Cardiac muscle cell (in vitro differentiated cells and primary cell): Measurements from ENCODE around the gene TSEN2. TPM values are rescaled to one million over a fixed set of nuclear protein-coding genes. Genes with fewer than 3 reads are reported as not detected.

Experiments
- DNase-seq, 2 donors: peaks; one replicate each; pipeline versions ENCODE4 v3.0.0 to v3.0.0-alpha.2; 2010 to 2017; ENCODE audit warnings: low read depth in 1 of 2, low spot score in 1 of 2
- H3K27ac ChIP-seq: fragments of 200-600 bp; sonication (generic); 2 replicates; pipeline ENCODE4 v1.5.1; 2016
- H3K27me3 ChIP-seq: fragments of 200-600 bp; sonication (generic); 2 replicates; pipeline ENCODE4 v1.6.0; 2016; ENCODE audit warnings: control low read depth
- H3K36me3 ChIP-seq: fragments of 200-600 bp; sonication (generic); 2 replicates; pipeline ENCODE4 v1.5.1; 2016; ENCODE audit warnings: control low read depth
- H3K4me1 ChIP-seq: fragments of 200-600 bp; sonication (generic); 2 replicates; pipeline ENCODE4 v1.8.1; 2017; ENCODE audit warnings: low read depth, mild to moderate bottlenecking, mixed run types
- H3K4me3 ChIP-seq: fragments of 200-600 bp; sonication (generic); 2 replicates; pipeline ENCODE4 v1.5.1; 2016; ENCODE audit warnings: mild to moderate bottlenecking
- H3K9me3 ChIP-seq: fragments of 200-600 bp; sonication (generic); 2 replicates; pipeline ENCODE4 v1.5.1; 2017; ENCODE audit warnings: low read depth, mild to moderate bottlenecking, control low read depth
- polyA plus RNA-seq: library from polyadenylated mRNA; unstranded; fragments of >200 nt; fragmentation: Nextera tagmentation; extraction: Ambion mirVana; gene quantifications from 2 replicates; pipeline ENCODE4 v1.2.1, GENCODE V29; 2016
- total RNA-seq: library from RNA; depleted of rRNA; stranded (reverse); fragments of >200 nt; gene quantifications from 2 replicates; pipeline ENCODE4 v1.2.3, GENCODE V29; 2016
- TF ChIP-seq, protein P1 (sequence below): IDR thresholded peaks from 2 replicates; pipeline ENCODE4 v1.5.1; 2012; ENCODE audit warnings: low read depth, mild to moderate bottlenecking, low read length

The TSEN2 gene
- total and polyA plus RNA-seq, 2 experiments from 2014 or later, result 24.4 to 25.7 TPM

DNA sequence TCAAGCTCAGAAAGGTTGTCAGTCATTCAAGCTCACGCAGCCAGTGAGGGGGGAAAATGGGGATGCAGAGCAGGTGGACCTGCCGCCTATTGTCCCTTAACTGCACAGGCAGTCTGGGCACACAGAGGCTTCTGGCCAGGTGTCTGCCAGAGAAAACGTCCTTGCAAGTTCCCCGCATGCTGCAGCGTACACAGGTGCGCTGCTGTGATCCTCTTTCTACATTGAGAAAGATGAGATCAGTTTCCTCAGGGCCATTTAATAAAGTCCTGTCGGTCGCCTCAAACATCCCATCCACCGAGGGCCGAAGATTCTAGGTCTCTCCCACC, 445 bp upstream of the TSEN2 start:
- TF ChIP-seq, protein P1, sequence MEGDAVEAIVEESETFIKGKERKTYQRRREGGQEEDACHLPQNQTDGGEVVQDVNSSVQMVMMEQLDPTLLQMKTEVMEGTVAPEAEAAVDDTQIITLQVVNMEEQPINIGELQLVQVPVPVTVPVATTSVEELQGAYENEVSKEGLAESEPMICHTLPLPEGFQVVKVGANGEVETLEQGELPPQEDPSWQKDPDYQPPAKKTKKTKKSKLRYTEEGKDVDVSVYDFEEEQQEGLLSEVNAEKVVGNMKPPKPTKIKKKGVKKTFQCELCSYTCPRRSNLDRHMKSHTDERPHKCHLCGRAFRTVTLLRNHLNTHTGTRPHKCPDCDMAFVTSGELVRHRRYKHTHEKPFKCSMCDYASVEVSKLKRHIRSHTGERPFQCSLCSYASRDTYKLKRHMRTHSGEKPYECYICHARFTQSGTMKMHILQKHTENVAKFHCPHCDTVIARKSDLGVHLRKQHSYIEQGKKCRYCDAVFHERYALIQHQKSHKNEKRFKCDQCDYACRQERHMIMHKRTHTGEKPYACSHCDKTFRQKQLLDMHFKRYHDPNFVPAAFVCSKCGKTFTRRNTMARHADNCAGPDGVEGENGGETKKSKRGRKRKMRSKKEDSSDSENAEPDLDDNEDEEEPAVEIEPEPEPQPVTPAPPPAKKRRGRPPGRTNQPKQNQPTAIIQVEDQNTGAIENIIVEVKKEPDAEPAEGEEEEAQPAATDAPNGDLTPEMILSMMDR, result no peak
- Histone ChIP-seq H3K4me3 (peak overlapping the region; percentile 59), H3K27me3 (no peaks in the 10 kb centered on the region), H3K27ac (peak overlapping the region; percentile 52), H3K4me1 (peaks cover 15% of the 10 kb centered on the region), H3K36me3 (no peaks in the 10 kb centered on the region), H3K9me3 (no peaks in the 10 kb centered on the region)
- no peak for DNase-seq

DNA sequence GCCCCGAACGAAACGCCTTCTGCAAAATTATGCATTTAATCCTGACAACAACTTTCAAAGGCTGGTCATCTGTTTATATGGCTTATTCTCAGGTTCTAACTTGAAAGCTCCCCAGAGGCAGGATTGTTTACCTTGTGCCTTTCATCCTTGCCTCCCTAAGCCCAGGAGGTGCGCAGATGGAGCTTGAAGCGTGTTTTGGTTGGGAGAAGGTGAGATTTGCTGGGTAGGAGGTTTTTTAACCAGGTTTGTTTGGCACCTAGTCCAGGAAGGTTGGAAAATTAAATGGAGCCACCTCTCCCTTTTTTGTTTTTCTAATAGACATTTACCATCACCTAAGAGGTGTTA, 675 bp downstream of the TSEN2 start:
- Histone ChIP-seq H3K9me3 (no peaks in the 10 kb centered on the region), H3K4me3 (peak overlapping the region; percentile 59), H3K4me1 (peaks cover 15% of the 10 kb centered on the region), H3K27me3 (no peaks in the 10 kb centered on the region), H3K36me3 (no peaks in the 10 kb centered on the region), H3K27ac (peak overlapping the region; percentile 86)
- DNase-seq, result no peak
- TF ChIP-seq, protein P1, result no peak

DNA sequence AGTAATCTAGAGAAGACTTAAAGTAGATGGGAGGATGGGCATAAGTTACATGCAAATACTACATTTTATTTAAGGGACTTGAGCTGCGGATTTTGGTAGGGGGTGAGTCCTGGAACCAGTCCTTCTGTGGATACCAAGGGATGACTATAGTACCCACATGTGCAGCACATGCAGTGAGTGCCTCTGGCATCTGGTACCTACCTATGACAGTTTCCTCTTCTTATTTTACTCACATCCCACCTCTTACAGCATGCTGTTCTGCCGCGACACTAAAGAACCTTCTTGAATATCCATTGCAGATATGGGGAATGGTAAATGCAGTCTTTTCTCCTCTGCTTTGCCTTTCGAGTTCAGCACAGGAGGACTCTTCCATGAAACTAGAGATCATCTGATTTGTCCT, 1.7 kb downstream of the TSEN2 start:
- no peaks in the 10 kb centered on the region for H3K9me3 ChIP-seq
- H3K36me3 ChIP-seq, result no peaks in the 10 kb centered on the region
- H3K27me3 ChIP-seq, result no peaks in the 10 kb centered on the region
- TF ChIP-seq, protein P1, result no peak
- no peak overlapping the region for H3K27ac ChIP-seq
- H3K4me3 ChIP-seq, result no peak overlapping the region
- no peak for DNase-seq
- H3K4me1 ChIP-seq, result peaks cover 15% of the 10 kb centered on the region

DNA sequence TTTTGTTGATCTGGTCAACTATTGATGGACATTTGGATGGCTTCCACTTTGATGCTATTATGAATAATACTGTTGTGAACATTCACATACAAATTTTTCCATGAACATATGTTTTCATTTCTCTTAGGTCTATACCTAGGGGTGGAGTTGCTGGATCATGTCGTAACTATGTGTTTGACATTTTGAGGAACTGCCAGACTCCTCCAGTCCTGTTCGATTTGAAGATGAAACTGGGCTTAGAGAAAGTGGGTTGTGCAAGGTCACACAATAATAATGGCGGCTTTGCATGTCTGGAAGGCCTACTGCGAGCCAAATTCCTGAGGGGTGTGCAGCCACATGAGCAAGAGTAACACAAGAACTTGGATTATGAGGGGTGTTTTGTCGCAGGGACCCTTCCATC, 2.6 kb downstream of the TSEN2 start:
- Histone ChIP-seq H3K9me3 (no peaks in the 10 kb centered on the region), H3K27ac (no peak overlapping the region), H3K27me3 (no peaks in the 10 kb centered on the region), H3K4me3 (no peak overlapping the region), H3K4me1 (peaks cover 15% of the 10 kb centered on the region), H3K36me3 (no peaks in the 10 kb centered on the region)
- DNase-seq, result no peak
- TF ChIP-seq, protein P1, result no peak

DNA sequence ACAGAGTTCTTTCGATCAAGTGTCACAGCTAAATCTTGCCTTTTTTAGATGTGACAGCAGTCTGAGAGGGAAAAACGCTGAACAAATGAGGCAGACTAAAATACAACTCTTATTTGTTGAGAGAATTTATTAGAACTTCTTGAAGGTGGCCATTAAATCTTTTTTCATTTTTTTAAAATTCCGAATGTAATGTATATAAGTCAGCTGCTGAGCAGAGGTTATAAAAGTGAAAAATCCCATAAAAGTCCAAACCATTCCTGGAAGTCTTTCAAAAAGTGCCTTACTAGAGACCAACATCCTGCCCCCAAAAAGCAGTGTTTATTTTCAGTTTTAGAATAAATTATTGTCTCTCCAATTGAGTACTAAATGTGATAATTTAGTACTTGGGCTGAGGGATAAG, 3.1 kb downstream of the TSEN2 start:
- no peak for DNase-seq
- peaks cover 15% of the 10 kb centered on the region for H3K4me1 ChIP-seq
- H3K9me3 ChIP-seq, result no peaks in the 10 kb centered on the region
- H3K36me3 ChIP-seq, result peaks cover 3% of the 10 kb centered on the region
- no peak overlapping the region for H3K27ac ChIP-seq
- H3K27me3 ChIP-seq, result no peaks in the 10 kb centered on the region
- H3K4me3 ChIP-seq, result no peak overlapping the region
- TF ChIP-seq, protein P1, result no peak

DNA sequence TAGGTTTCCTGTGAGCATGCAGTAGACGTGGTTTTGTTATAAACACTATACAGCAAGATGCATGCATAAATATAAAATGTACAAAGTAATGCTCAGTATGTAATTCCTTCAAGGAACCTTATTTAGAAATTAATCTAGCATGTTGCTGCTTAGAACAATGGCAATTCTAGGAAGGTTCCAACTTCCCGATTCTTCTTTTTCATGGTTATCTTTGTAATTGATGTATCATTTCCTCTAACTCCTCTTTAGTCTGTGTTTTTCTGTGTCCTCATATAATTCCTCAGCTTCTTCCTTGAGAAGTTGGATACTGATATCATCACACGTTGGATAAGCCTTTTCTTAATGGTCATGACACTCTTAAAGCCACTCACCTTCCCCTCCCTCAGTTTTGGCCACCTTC, 3.5 kb downstream of the TSEN2 start:
- H3K36me3 ChIP-seq, result peaks cover 7% of the 10 kb centered on the region
- H3K4me3 ChIP-seq, result no peak overlapping the region
- TF ChIP-seq, protein P1, result no peak
- no peak for DNase-seq
- H3K27me3 ChIP-seq, result no peaks in the 10 kb centered on the region
- no peaks in the 10 kb centered on the region for H3K9me3 ChIP-seq
- no peak overlapping the region for H3K27ac ChIP-seq
- peaks cover 11% of the 10 kb centered on the region for H3K4me1 ChIP-seq
